Neural progenitor cell (in vitro differentiated cells): ENCODE measurements around the gene CACNG3. TPM values are rescaled to one million over a fixed set of nuclear protein-coding genes. Genes with fewer than 3 reads are reported as not detected.

Experiments used
- DNase-seq: peaks from one replicate; pipeline ENCODE4 v3.0.0-alpha.2; 2016; ENCODE audit warnings: low spot score
- H2AFZ ChIP-seq: fragments of 200-600 bp; sonication (generic); replicated peaks from 2 replicates; pipeline ENCODE4 v1.6.1; 2016; ENCODE audit warnings: antibody characterized with exemption
- H3F3A ChIP-seq: fragments of 200-600 bp; sonication (generic); 2 replicates; pipeline ENCODE4 v1.6.1; 2016; ENCODE audit warnings: antibody characterized with exemption, low read depth
- H3K27ac ChIP-seq: fragments of 200-600 bp; sonication (generic); 2 replicates; pipeline ENCODE4 v1.5.1; 2016; ENCODE audit warnings: mild to moderate bottlenecking
- H3K27me3 ChIP-seq: fragments of 200-600 bp; sonication (generic); 2 replicates; pipeline ENCODE4 v1.6.1; 2016; ENCODE audit warnings: mild to moderate bottlenecking, moderate library complexity
- H3K36me3 ChIP-seq: fragments of 200-600 bp; sonication (generic); 2 replicates; pipeline ENCODE4 v1.5.1; 2016
- H3K4me1 ChIP-seq: fragments of 200-600 bp; sonication (generic); 2 replicates; pipeline ENCODE4 v1.6.1; 2016; ENCODE audit warnings: mixed run types
- H3K4me2 ChIP-seq: fragments of 200-600 bp; sonication (generic); 2 replicates; pipeline ENCODE4 v1.6.1; 2016
- H3K4me3 ChIP-seq: fragments of 200-600 bp; sonication (generic); 2 replicates; pipeline ENCODE4 v1.5.1; 2016
- H3K79me2 ChIP-seq: fragments of 200-600 bp; sonication (generic); 2 replicates; pipeline ENCODE4 v1.6.1; 2016; ENCODE audit warnings: low read depth
- H3K9ac ChIP-seq: fragments of 200-600 bp; sonication (generic); 2 replicates; pipeline ENCODE4 v1.6.1; 2016
- H3K9me3 ChIP-seq: fragments of 200-600 bp; sonication (generic); 2 replicates; pipeline ENCODE4 v1.5.1; 2016; ENCODE audit warnings: low read depth
- H4K20me1 ChIP-seq: fragments of 200-600 bp; sonication (generic); 2 replicates; pipeline ENCODE4 v1.6.1; 2016; ENCODE audit warnings: low read depth
- H3K27ac Mint-ChIP-seq: 3 replicates; pipeline ENCODE4 v1.8.0; 2021; ENCODE audit warnings: mixed read lengths
- H3K27me3 Mint-ChIP-seq: 2 replicates; pipeline ENCODE4 v1.8.0; 2022; ENCODE audit warnings: low read depth, mild to moderate bottlenecking, inconsistent platforms, moderate library complexity, mixed read lengths; ENCODE audit not compliant: insufficient read depth
- H3K36me3 Mint-ChIP-seq: 3 replicates; pipeline ENCODE4 v1.8.0; 2021; ENCODE audit warnings: mixed read lengths
- H3K4me1 Mint-ChIP-seq: 3 replicates; pipeline ENCODE4 v1.8.0; 2021; ENCODE audit warnings: mixed read lengths
- H3K4me3 Mint-ChIP-seq: 3 replicates; pipeline ENCODE4 v1.8.0; 2021; ENCODE audit warnings: mild to moderate bottlenecking, moderate library complexity, mixed read lengths
- H3K9me3 Mint-ChIP-seq: 3 replicates; pipeline ENCODE4 v1.8.0; 2020; ENCODE audit warnings: mixed read lengths
- EZH2 ChIP-seq: fragments of 200-600 bp; sonication (generic); IDR thresholded peaks from 2 replicates; pipeline ENCODE4 v1.6.1; 2017; ENCODE audit warnings: antibody characterized with exemption, mild to moderate bottlenecking, moderate library complexity
- EZH2phosphoT487 ChIP-seq: fragments of 200-600 bp; sonication (generic); IDR thresholded peaks from 2 replicates; pipeline ENCODE4 v1.6.1; 2017; ENCODE audit warnings: antibody characterized with exemption
- total RNA-seq: library from RNA; depleted of rRNA; stranded (reverse); fragments of >200 nt; gene quantifications from 2 replicates; pipeline ENCODE4 v1.2.3, GENCODE V29; 2015; ENCODE audit warnings: low replicate concordance
- TF ChIP-seq, protein P1 (sequence below): fragments of 200-600 bp; sonication (generic); IDR thresholded peaks from 2 replicates; pipeline ENCODE4 v1.5.1; 2017; ENCODE audit warnings: antibody characterized with exemption, mild to moderate bottlenecking

CACNG3 gene
- total RNA-seq, 1 donor from 2014 or later, result not detected

DNA sequence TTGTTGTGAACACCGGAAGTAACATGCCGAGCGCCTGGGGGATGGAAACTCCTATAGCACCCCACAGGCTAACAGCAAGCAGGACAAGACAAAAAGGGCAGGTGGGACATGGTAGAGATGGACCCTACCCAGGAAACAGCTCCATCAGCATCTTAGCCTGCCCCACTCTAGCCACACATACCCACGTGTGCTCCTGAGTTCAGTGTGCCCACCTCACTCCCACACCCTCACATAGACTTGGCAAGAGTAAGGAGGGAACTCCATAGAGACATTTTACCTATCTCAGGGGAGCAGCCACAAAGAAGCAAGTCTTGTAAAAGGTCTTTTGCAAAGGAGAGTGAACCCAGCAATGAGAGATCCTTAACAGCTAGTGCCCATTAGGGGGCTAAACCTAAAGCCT, 37.8 kb upstream of the CACNG3 start:
- Mint-ChIP-seq H3K27ac (no peak overlapping the region), H3K36me3 (no peaks in the 10 kb centered on the region), H3K4me1 (peaks cover 5% of the 10 kb centered on the region), H3K4me3 (no peak overlapping the region), H3K9me3 (peaks cover 2% of the 10 kb centered on the region), H3K27me3 (peaks cover 8% of the 10 kb centered on the region)
- no peak overlapping the region for H2AFZ ChIP-seq
- no peak overlapping the region for H3K4me2 ChIP-seq
- peaks cover 44% of the 10 kb centered on the region for H3K27me3 ChIP-seq
- no peaks in the 10 kb centered on the region for H3K79me2 ChIP-seq
- H4K20me1 ChIP-seq, result peaks cover 7% of the 10 kb centered on the region
- peaks cover 7% of the 10 kb centered on the region for H3F3A ChIP-seq
- H3K4me3 ChIP-seq, result no peak overlapping the region
- no peak for TF ChIP-seq EZH2
- TF ChIP-seq, protein P1, sequence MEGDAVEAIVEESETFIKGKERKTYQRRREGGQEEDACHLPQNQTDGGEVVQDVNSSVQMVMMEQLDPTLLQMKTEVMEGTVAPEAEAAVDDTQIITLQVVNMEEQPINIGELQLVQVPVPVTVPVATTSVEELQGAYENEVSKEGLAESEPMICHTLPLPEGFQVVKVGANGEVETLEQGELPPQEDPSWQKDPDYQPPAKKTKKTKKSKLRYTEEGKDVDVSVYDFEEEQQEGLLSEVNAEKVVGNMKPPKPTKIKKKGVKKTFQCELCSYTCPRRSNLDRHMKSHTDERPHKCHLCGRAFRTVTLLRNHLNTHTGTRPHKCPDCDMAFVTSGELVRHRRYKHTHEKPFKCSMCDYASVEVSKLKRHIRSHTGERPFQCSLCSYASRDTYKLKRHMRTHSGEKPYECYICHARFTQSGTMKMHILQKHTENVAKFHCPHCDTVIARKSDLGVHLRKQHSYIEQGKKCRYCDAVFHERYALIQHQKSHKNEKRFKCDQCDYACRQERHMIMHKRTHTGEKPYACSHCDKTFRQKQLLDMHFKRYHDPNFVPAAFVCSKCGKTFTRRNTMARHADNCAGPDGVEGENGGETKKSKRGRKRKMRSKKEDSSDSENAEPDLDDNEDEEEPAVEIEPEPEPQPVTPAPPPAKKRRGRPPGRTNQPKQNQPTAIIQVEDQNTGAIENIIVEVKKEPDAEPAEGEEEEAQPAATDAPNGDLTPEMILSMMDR, result no peak
- TF ChIP-seq EZH2phosphoT487, result no peak
- H3K27ac ChIP-seq, result no peak overlapping the region
- H3K9me3 ChIP-seq, result no peaks in the 10 kb centered on the region
- H3K36me3 ChIP-seq, result no peaks in the 10 kb centered on the region
- DNase-seq, result no peak
- H3K4me1 ChIP-seq, result peaks cover 18% of the 10 kb centered on the region
- H3K9ac ChIP-seq, result no peak overlapping the region

DNA sequence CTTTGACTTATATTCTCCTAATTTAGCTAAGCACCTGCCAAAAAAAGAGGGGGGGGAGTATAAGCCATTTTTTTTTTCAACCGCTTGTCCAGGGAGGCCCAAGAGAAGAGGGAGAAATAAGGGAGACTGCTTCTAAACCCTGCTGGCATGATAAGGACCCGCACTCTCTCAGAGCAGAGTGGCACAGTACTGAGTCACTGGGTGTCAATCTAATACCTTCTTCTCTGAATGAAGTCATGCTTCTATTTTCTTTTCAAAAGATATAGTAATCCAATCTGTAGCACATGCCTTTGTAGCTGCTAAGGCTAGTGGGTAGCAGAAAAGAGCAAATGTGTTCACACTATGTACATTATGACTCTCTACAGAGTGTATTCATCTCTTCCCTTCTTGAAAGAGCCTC, 34.9 kb upstream of the CACNG3 start:
- Mint-ChIP-seq H3K36me3 (no peaks in the 10 kb centered on the region), H3K27ac (no peak overlapping the region), H3K4me1 (peaks cover 10% of the 10 kb centered on the region), H3K4me3 (no peak overlapping the region), H3K27me3 (peaks cover 5% of the 10 kb centered on the region), H3K9me3 (peaks cover 2% of the 10 kb centered on the region)
- no peak overlapping the region for H3K27ac ChIP-seq
- H3K9me3 ChIP-seq, result no peaks in the 10 kb centered on the region
- TF ChIP-seq EZH2 (no peak), EZH2phosphoT487 (no peak)
- TF ChIP-seq, protein P1, result no peak
- H3K4me3 ChIP-seq, result no peak overlapping the region
- H3K27me3 ChIP-seq, result peaks cover 15% of the 10 kb centered on the region
- no peaks in the 10 kb centered on the region for H3K36me3 ChIP-seq
- H2AFZ ChIP-seq, result no peak overlapping the region
- no peak overlapping the region for H3K4me2 ChIP-seq
- no peaks in the 10 kb centered on the region for H3F3A ChIP-seq
- no peaks in the 10 kb centered on the region for H3K79me2 ChIP-seq
- no peaks in the 10 kb centered on the region for H4K20me1 ChIP-seq
- no peak for DNase-seq
- no peak overlapping the region for H3K9ac ChIP-seq
- peaks cover 10% of the 10 kb centered on the region for H3K4me1 ChIP-seq

- no peak overlapping the region for H3K27ac ChIP-seq
- H3K4me1 ChIP-seq, result peaks cover 3% of the 10 kb centered on the region
- no peaks in the 10 kb centered on the region for H3K36me3 Mint-ChIP-seq
- H3K4me3 Mint-ChIP-seq, result no peak overlapping the region
- DNase-seq, result no peak
- H3K27ac Mint-ChIP-seq, result no peak overlapping the region
- no peaks in the 10 kb centered on the region for H3K79me2 ChIP-seq
- H3K4me1 Mint-ChIP-seq, result peaks cover 14% of the 10 kb centered on the region
- H3K9ac ChIP-seq, result no peak overlapping the region
- no peak overlapping the region for H3K4me2 ChIP-seq
- no peaks in the 10 kb centered on the region for H3K27me3 Mint-ChIP-seq
- no peak overlapping the region for H2AFZ ChIP-seq
- no peaks in the 10 kb centered on the region for H3F3A ChIP-seq
- TF ChIP-seq, protein P1, result no peak
- TF ChIP-seq EZH2 (no peak), EZH2phosphoT487 (no peak)
- H3K4me3 ChIP-seq, result no peak overlapping the region
- no peaks in the 10 kb centered on the region for H3K9me3 ChIP-seq
- no peaks in the 10 kb centered on the region for H3K36me3 ChIP-seq
- no peaks in the 10 kb centered on the region for H3K9me3 Mint-ChIP-seq
- no peaks in the 10 kb centered on the region for H4K20me1 ChIP-seq
- no peaks in the 10 kb centered on the region for H3K27me3 ChIP-seq
Measured at GRCh38 chr16:24228514-24228913, 27.6 kb upstream of the CACNG3 start.
